Measurements from ENCODE around the gene KIAA1755. TPM values are rescaled to one million over a fixed set of nuclear protein-coding genes. Genes with fewer than 3 reads are reported as not detected.

KIAA1755 gene
- total RNA-seq, 1 donor from 2014 or later, result 1.1 TPM

DNA sequence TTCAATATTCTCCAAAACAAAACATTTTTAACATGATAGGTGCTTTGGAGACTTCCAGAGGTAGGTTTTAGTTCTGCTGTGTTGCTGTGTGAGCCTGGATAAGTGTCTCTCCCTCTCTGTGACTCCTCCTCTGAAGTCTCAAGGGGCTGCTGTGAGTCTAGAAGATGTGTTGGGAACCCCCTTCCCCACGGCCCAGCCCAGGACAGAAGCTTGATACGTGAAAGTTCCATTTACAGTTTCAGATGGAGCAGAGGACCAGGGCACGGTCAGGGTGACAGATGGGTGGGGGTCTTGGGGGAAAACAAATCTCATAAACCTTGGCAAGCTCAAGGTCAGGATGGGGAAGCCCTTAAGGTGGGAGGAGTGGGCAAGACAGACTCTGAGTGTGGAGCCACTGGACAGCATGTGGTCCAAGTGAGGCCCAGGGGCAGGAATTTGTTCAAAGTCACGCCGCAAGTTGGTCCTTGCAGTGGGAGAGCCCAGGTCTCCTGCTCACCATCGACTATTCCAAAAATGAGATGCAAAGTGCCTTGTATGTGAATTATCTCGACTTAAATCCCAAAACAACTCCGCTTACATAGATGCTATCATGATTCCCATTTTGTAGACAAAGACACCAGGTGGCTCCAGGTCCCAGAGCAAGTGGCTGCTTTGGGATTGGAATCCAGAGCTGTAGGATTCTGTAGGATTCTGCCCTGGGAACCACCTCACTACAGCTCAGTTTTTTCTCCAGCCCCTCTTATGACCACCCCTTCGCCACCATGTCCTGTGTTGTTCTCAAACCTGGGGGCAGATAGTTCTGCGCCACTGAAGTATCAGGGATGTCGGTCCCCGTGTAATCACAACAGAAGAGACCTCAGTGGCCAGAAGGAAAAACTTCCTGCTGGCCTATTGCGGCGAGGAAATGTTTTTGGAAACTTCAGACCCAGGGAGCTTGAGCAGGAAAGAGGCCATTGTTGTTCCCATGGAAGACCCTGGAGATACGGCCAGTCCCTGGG lies 97.4 kb downstream of the KIAA1755 start:
- DNase-seq (ENCODE audit: low read depth) (no peak), FAIRE-seq (no peak)
- Mint-ChIP-seq H3K4me3 (ENCODE audit: unreplicated experiment) (peak overlapping the region; percentile 31), H3K4me1 (ENCODE audit: low read depth, unreplicated experiment) (peaks cover 18% of the 10 kb centered on the region), H3K27me3 (ENCODE audit: low read depth, unreplicated experiment) (no peaks in the 10 kb centered on the region), H3K27ac (ENCODE audit: unreplicated experiment) (no peak overlapping the region), H3K9me3 (ENCODE audit: unreplicated experiment) (no peaks in the 10 kb centered on the region), H3K36me3 (ENCODE audit: low read depth, unreplicated experiment) (peaks cover 3% of the 10 kb centered on the region)
- Histone ChIP-seq H3K27ac (ENCODE audit: low read depth, low read length) (no peak overlapping the region), H3K9me3 (ENCODE audit: insufficient read depth, low read depth, low read length) (no peaks in the 10 kb centered on the region), H3K4me2 (ENCODE audit: low read length) (peak overlapping the region; percentile 89), H3K79me2 (ENCODE audit: insufficient read depth, low read length) (peaks cover 52% of the 10 kb centered on the region), H3K27me3 (ENCODE audit: insufficient read depth, low read length) (no peaks in the 10 kb centered on the region), H3K4me3 (ENCODE audit: insufficient read depth, low read depth, low read length) (peak overlapping the region; percentile 56), H2AFZ (ENCODE audit: low read depth, low read length) (no peak overlapping the region), H3K9ac (ENCODE audit: low read length) (peak overlapping the region; percentile 71), H4K20me1 (ENCODE audit: insufficient read depth, low read length) (peaks cover 13% of the 10 kb centered on the region), H3K36me3 (ENCODE audit: insufficient read depth, low read length) (peaks cover 20% of the 10 kb centered on the region), H3K4me1 (ENCODE audit: insufficient read depth, low read length) (peaks cover 40% of the 10 kb centered on the region)
- TF ChIP-seq, protein P1, sequence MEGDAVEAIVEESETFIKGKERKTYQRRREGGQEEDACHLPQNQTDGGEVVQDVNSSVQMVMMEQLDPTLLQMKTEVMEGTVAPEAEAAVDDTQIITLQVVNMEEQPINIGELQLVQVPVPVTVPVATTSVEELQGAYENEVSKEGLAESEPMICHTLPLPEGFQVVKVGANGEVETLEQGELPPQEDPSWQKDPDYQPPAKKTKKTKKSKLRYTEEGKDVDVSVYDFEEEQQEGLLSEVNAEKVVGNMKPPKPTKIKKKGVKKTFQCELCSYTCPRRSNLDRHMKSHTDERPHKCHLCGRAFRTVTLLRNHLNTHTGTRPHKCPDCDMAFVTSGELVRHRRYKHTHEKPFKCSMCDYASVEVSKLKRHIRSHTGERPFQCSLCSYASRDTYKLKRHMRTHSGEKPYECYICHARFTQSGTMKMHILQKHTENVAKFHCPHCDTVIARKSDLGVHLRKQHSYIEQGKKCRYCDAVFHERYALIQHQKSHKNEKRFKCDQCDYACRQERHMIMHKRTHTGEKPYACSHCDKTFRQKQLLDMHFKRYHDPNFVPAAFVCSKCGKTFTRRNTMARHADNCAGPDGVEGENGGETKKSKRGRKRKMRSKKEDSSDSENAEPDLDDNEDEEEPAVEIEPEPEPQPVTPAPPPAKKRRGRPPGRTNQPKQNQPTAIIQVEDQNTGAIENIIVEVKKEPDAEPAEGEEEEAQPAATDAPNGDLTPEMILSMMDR (IDR thresholded peaks at IDR 0.05; ENCODE audit: insufficient read depth, low read depth, low read length), result no peak
- no peak for TF ChIP-seq EZH2 (IDR thresholded peaks at IDR 0.05; ENCODE audit: insufficient read depth, low read length)

DNA sequence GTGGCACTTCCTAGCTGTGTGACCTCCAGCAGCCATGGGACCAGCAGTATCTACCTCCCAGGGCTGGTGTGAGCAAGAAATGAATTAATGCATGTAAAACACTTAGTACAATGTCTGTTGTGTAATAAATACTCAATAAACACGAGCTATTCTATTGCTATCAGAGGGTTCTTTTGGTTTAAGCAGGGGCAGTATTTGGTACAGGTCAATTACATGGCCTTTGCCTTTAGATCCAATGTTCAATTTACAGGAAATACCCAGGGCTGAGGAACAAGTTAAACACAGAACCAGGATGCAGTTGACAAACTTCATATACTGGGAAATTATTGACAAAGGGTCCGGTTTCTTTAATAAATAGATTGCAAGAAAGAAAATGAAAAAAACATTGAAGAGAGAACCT lies 98.4 kb downstream of the KIAA1755 start:
- Histone ChIP-seq H4K20me1 (ENCODE audit: insufficient read depth, low read length) (peaks cover 13% of the 10 kb centered on the region), H3K27ac (ENCODE audit: low read depth, low read length) (no peak overlapping the region), H3K36me3 (ENCODE audit: insufficient read depth, low read length) (peaks cover 26% of the 10 kb centered on the region), H3K4me3 (ENCODE audit: insufficient read depth, low read depth, low read length) (no peak overlapping the region), H3K4me1 (ENCODE audit: insufficient read depth, low read length) (peaks cover 35% of the 10 kb centered on the region), H3K9me3 (ENCODE audit: insufficient read depth, low read depth, low read length) (no peaks in the 10 kb centered on the region), H3K27me3 (ENCODE audit: insufficient read depth, low read length) (no peaks in the 10 kb centered on the region), H2AFZ (ENCODE audit: low read depth, low read length) (no peak overlapping the region), H3K79me2 (ENCODE audit: insufficient read depth, low read length) (peaks cover 54% of the 10 kb centered on the region), H3K9ac (ENCODE audit: low read length) (no peak overlapping the region), H3K4me2 (ENCODE audit: low read length) (peak overlapping the region; percentile 23)
- H3K27me3 Mint-ChIP-seq (ENCODE audit: low read depth, unreplicated experiment), result no peaks in the 10 kb centered on the region
- DNase-seq (ENCODE audit: low read depth) (no peak), FAIRE-seq (no peak)
- no peak for TF ChIP-seq EZH2 (IDR thresholded peaks at IDR 0.05; ENCODE audit: insufficient read depth, low read length)
- TF ChIP-seq, protein P1 (IDR thresholded peaks at IDR 0.05; ENCODE audit: insufficient read depth, low read depth, low read length), result no peak
- H3K36me3 Mint-ChIP-seq (ENCODE audit: low read depth, unreplicated experiment), result peaks cover 5% of the 10 kb centered on the region
- H3K9me3 Mint-ChIP-seq (ENCODE audit: unreplicated experiment), result no peaks in the 10 kb centered on the region
- no peak overlapping the region for H3K4me3 Mint-ChIP-seq (ENCODE audit: unreplicated experiment)
- no peak overlapping the region for H3K27ac Mint-ChIP-seq (ENCODE audit: unreplicated experiment)
- peaks cover 11% of the 10 kb centered on the region for H3K4me1 Mint-ChIP-seq (ENCODE audit: low read depth, unreplicated experiment)

DNA sequence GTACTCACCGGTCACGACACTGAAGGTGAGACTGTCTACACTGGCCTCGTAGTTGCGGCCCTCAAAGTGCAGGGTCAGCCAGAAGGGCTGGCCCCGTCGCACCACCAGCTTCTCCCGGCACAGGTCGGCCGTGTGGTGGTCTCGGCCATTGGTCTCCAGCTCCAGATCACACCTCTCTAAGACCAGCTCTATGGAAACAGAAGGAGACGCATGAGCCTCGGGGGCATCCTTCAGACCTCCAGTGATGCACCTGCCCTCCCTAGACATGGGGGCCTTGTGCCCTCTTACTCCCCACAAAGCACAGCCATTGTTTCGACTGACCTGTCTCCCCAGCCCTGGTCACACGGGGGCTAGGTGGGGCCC lies 99.1 kb downstream of the KIAA1755 start:
- Mint-ChIP-seq H3K27me3 (ENCODE audit: low read depth, unreplicated experiment) (no peaks in the 10 kb centered on the region), H3K9me3 (ENCODE audit: unreplicated experiment) (no peaks in the 10 kb centered on the region), H3K27ac (ENCODE audit: unreplicated experiment) (no peak overlapping the region), H3K4me1 (ENCODE audit: low read depth, unreplicated experiment) (peaks cover 11% of the 10 kb centered on the region), H3K36me3 (ENCODE audit: low read depth, unreplicated experiment) (peaks cover 5% of the 10 kb centered on the region), H3K4me3 (ENCODE audit: unreplicated experiment) (no peak overlapping the region)
- no peak for FAIRE-seq
- Histone ChIP-seq H2AFZ (ENCODE audit: low read depth, low read length) (no peak overlapping the region), H4K20me1 (ENCODE audit: insufficient read depth, low read length) (peaks cover 13% of the 10 kb centered on the region), H3K9me3 (ENCODE audit: insufficient read depth, low read depth, low read length) (no peaks in the 10 kb centered on the region), H3K9ac (ENCODE audit: low read length) (no peak overlapping the region), H3K27me3 (ENCODE audit: insufficient read depth, low read length) (no peaks in the 10 kb centered on the region), H3K27ac (ENCODE audit: low read depth, low read length) (no peak overlapping the region), H3K36me3 (ENCODE audit: insufficient read depth, low read length) (peaks cover 26% of the 10 kb centered on the region), H3K4me3 (ENCODE audit: insufficient read depth, low read depth, low read length) (no peak overlapping the region), H3K79me2 (ENCODE audit: insufficient read depth, low read length) (peaks cover 54% of the 10 kb centered on the region), H3K4me1 (ENCODE audit: insufficient read depth, low read length) (peaks cover 32% of the 10 kb centered on the region), H3K4me2 (ENCODE audit: low read length) (no peak overlapping the region)
- no peak for DNase-seq (ENCODE audit: low read depth)
- no peak for TF ChIP-seq EZH2 (IDR thresholded peaks at IDR 0.05; ENCODE audit: insufficient read depth, low read length)
- TF ChIP-seq, protein P1 (IDR thresholded peaks at IDR 0.05; ENCODE audit: insufficient read depth, low read depth, low read length), result no peak

All from astrocyte (in vitro differentiated cells and primary cell).